ENCODE measurements around the gene RBMS3. TPM values are rescaled to one million over a fixed set of nuclear protein-coding genes. Genes with fewer than 3 reads are reported as not detected.

RBMS3 gene
- total RNA-seq, 1 donor from 2014 or later: 0.47 TPM

DNA sequence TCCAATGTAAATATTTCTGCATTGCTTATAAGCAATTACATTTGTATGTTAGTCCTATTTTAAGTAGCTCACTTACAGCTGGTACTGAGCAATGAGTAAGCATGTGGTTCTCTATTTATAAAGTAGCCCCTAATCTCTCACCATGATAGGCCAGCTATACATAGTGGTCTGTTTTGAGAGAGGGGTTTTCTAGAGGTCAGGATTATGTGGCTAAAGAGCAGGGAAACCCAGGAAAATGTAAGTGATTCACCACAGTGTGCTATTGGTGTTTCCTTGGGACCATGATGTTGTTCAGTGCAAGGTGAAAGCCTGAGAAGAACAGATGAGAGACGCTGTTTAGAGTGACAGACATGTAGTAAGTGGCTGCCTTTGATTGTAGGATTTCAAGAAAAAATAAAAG is 26.4 kb downstream of the RBMS3 start:
- no peak overlapping the region for H3K27ac Mint-ChIP-seq
- TF ChIP-seq EZH2 (IDR thresholded peaks at IDR 0.05) (no peak), EZH2phosphoT487 (IDR thresholded peaks at IDR 0.05) (no peak)
- TF ChIP-seq, protein P1, sequence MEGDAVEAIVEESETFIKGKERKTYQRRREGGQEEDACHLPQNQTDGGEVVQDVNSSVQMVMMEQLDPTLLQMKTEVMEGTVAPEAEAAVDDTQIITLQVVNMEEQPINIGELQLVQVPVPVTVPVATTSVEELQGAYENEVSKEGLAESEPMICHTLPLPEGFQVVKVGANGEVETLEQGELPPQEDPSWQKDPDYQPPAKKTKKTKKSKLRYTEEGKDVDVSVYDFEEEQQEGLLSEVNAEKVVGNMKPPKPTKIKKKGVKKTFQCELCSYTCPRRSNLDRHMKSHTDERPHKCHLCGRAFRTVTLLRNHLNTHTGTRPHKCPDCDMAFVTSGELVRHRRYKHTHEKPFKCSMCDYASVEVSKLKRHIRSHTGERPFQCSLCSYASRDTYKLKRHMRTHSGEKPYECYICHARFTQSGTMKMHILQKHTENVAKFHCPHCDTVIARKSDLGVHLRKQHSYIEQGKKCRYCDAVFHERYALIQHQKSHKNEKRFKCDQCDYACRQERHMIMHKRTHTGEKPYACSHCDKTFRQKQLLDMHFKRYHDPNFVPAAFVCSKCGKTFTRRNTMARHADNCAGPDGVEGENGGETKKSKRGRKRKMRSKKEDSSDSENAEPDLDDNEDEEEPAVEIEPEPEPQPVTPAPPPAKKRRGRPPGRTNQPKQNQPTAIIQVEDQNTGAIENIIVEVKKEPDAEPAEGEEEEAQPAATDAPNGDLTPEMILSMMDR (IDR thresholded peaks at IDR 0.05): no peak
- Histone ChIP-seq H2AFZ (replicated peaks) (no peak overlapping the region), H4K20me1 (ENCODE audit: low read depth) (no peaks in the 10 kb centered on the region), H3K9me3 (ENCODE audit: low read depth) (no peaks in the 10 kb centered on the region), H3F3A (ENCODE audit: low read depth) (no peaks in the 10 kb centered on the region), H3K4me3 (no peak overlapping the region), H3K9ac (no peak overlapping the region), H3K27ac (no peak overlapping the region), H3K4me1 (no peaks in the 10 kb centered on the region), H3K4me2 (no peak overlapping the region), H3K36me3 (no peaks in the 10 kb centered on the region), H3K27me3 (no peaks in the 10 kb centered on the region), H3K79me2 (ENCODE audit: low read depth) (no peaks in the 10 kb centered on the region)
- peaks cover 9% of the 10 kb centered on the region for H3K36me3 Mint-ChIP-seq
- DNase-seq (ENCODE audit: low spot score): no peak
- H3K4me3 Mint-ChIP-seq: no peak overlapping the region
- peaks cover 12% of the 10 kb centered on the region for H3K9me3 Mint-ChIP-seq
- H3K4me1 Mint-ChIP-seq: no peaks in the 10 kb centered on the region
- H3K27me3 Mint-ChIP-seq (ENCODE audit: insufficient read depth, low read depth): no peaks in the 10 kb centered on the region

DNA sequence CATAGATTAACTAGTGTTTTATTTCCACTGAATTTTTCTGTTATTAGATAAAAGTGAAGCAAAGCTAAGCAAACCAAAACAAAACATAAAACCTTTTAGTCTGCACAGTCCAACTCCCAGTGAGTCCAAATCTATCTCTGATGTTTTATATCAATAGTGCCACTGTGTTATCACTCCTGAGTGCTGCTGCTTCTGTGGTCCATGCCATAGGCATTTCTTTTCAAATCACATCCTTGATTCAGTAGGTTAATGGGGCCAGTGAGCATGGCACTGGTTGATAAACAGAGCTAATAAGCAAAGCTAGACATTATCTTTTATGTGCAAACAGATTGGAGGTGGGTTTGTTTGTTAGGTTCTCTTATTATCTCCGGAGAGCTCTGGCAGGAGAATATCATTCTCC is 30.0 kb downstream of the RBMS3 start:
- Mint-ChIP-seq H3K9me3 (peaks cover 2% of the 10 kb centered on the region), H3K27ac (no peak overlapping the region), H3K27me3 (ENCODE audit: insufficient read depth, low read depth) (no peaks in the 10 kb centered on the region), H3K4me1 (peaks cover 8% of the 10 kb centered on the region), H3K36me3 (no peaks in the 10 kb centered on the region), H3K4me3 (no peak overlapping the region)
- H3K27me3 ChIP-seq: no peaks in the 10 kb centered on the region
- H3K9ac ChIP-seq: no peak overlapping the region
- H3K36me3 ChIP-seq: no peaks in the 10 kb centered on the region
- H4K20me1 ChIP-seq (ENCODE audit: low read depth): no peaks in the 10 kb centered on the region
- no peaks in the 10 kb centered on the region for H3K4me1 ChIP-seq
- no peak overlapping the region for H3K27ac ChIP-seq
- no peaks in the 10 kb centered on the region for H3K79me2 ChIP-seq (ENCODE audit: low read depth)
- no peak overlapping the region for H3K4me2 ChIP-seq
- no peaks in the 10 kb centered on the region for H3F3A ChIP-seq (ENCODE audit: low read depth)
- no peak overlapping the region for H2AFZ ChIP-seq (replicated peaks)
- no peaks in the 10 kb centered on the region for H3K9me3 ChIP-seq (ENCODE audit: low read depth)
- no peak for DNase-seq (ENCODE audit: low spot score)
- TF ChIP-seq, protein P1 (IDR thresholded peaks at IDR 0.05): no peak
- TF ChIP-seq EZH2phosphoT487 (IDR thresholded peaks at IDR 0.05) (no peak), EZH2 (IDR thresholded peaks at IDR 0.05) (no peak)
- no peak overlapping the region for H3K4me3 ChIP-seq

DNA sequence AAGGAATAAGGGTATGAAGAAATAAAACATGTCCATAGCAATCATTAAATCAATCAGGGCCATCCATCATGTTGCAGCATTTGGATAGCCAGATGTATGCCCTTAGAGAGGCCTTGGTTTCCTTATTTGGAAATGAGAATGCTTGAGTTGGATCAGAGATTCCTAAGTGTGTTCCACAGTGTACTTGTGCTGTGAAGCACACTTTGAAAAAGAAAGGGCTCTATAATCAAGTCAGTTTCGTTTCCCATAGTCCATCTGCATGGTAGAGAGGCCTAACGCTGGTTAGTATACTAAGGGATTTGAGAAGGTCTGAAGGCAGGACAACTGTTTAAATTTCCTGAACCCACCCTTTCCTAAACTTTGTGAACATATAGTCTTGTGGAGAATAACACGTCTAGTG is 30.9 kb downstream of the RBMS3 start:
- Histone ChIP-seq H4K20me1 (ENCODE audit: low read depth) (no peaks in the 10 kb centered on the region), H3F3A (ENCODE audit: low read depth) (no peaks in the 10 kb centered on the region), H3K9ac (no peak overlapping the region), H3K4me1 (no peaks in the 10 kb centered on the region), H3K9me3 (ENCODE audit: low read depth) (no peaks in the 10 kb centered on the region), H3K27ac (no peak overlapping the region), H3K27me3 (no peaks in the 10 kb centered on the region), H3K4me3 (no peak overlapping the region), H2AFZ (replicated peaks) (no peak overlapping the region), H3K79me2 (ENCODE audit: low read depth) (no peaks in the 10 kb centered on the region), H3K4me2 (no peak overlapping the region), H3K36me3 (no peaks in the 10 kb centered on the region)
- DNase-seq (ENCODE audit: low spot score): no peak
- Mint-ChIP-seq H3K4me3 (no peak overlapping the region), H3K27me3 (ENCODE audit: insufficient read depth, low read depth) (no peaks in the 10 kb centered on the region), H3K9me3 (peaks cover under 1% of the 10 kb centered on the region), H3K4me1 (peaks cover 8% of the 10 kb centered on the region), H3K27ac (no peak overlapping the region), H3K36me3 (no peaks in the 10 kb centered on the region)
- TF ChIP-seq EZH2 (IDR thresholded peaks at IDR 0.05) (no peak), EZH2phosphoT487 (IDR thresholded peaks at IDR 0.05) (no peak)
- TF ChIP-seq, protein P1 (IDR thresholded peaks at IDR 0.05): no peak
